HFF-Myc (cell line): ENCODE data around the gene TRIM65.

Source experiments
- DNase-seq: peaks from one replicate; pipeline ENCODE4 v3.0.0-alpha.2; 2011; ENCODE audit warnings: low read depth; ENCODE audit errors: extremely low read depth
- H3K4me3 ChIP-seq: replicated peaks from 2 replicates; pipeline ENCODE4 v1.5.1; 2011; ENCODE audit warnings: low read depth, mild to moderate bottlenecking, control low read depth, low read length
- CTCF ChIP-seq: IDR thresholded peaks from 2 replicates; pipeline ENCODE4 v1.5.1; 2012; ENCODE audit warnings: mild to moderate bottlenecking, low read depth, low read length, control low read depth; ENCODE audit errors: missing control alignments

The TRIM65 gene

DNA sequence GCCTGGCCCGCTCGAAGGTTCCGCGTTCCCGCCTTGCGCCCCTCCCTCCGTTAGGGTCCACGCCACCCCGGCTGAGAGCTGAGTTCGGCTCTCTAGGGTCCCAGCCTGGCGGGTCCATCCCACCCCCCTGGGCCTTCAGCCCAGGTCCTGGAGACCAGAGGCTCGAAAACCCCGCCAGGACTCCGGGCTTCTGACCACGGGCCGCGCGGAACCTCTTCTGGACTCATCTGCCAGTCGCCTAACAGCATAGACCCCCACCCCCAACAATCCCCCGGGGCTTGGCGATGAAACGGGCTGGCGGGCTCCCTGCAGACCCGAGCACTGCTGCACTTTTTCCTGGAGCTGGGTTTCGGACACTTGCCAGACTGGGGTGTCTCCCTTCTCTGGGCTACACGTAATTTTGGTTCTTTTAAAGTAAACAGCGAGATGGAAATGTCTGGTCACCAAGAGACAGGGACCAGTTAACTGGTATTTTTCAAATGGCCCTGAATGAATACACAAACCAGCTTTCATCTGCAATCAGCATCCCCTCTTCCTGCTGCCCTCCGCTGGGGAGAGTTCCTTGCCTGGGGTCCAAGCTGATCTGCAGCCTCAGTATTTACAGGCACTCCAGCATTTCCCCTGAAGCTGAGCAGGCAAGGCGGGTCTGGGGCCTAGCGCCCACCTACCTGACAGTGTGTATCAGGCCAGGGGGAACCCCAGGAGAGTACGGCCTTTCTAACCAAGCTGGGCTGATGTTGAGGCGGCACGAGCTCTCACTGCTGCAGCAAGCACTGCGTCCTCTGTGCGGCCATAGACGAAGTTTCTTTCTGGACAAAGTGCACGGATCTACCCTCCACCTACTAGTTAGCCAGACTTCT lies 639 bp upstream of the TRIM65 start:
- no peak for DNase-seq
- TF ChIP-seq CTCF: no peak
- H3K4me3 ChIP-seq: peak overlapping the region; percentile 74

DNA sequence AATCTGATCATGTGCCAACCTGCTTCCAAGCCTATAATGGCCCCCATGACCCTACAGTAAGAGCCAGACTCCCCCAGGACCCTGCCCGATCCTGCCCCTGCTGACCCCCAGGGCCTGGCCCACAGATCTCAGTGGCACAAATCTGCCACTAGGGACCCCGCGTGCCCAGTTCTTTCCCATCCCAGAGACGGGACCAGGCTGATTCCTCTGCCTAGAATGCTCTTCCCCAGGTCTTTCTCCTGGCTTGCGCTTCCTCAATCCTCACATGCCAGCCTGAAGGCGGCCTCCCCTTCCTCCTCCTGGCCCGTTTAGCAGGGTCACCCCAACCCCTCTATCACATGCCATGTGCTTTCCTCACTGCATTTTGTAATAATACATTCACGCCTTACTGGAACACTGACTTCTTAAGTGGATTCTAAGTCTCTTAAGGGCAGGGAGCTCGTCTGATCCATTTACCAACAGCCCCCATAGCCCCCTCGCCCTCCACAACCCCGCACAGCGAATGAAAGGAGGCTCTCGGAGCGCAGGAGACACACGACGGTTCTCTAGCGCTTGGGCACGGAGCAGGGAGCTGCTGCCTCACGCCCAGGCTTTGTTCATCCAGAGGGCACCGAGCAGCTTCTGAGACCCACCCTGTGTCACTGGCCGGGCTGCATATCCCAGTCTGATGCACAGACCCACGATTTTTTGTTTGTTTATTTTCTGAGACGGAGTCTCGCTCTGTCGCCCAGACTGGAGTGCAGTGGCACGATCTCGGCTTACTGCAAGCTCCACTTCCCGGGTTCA lies 1.2 kb downstream of the TRIM65 start:
- TF ChIP-seq CTCF: peak; percentile 55
- H3K4me3 ChIP-seq: peak overlapping the region; percentile 74
- DNase-seq: no peak

- no peak for DNase-seq
- H3K4me3 ChIP-seq: peak overlapping the region; percentile 74
- no peak for TF ChIP-seq CTCF
Measured at GRCh38 chr17:75894049-75894733, 2.6 kb downstream of the TRIM65 start.

- no peak overlapping the region for H3K4me3 ChIP-seq
- DNase-seq: no peak
- TF ChIP-seq CTCF: no peak
Measured at GRCh38 chr17:75893305-75894048, 3.3 kb downstream of the TRIM65 start.

GRCh38 chr17:75892556-75893224 lies 4.1 kb downstream of the TRIM65 start:
- no peak overlapping the region for H3K4me3 ChIP-seq
- no peak for TF ChIP-seq CTCF
- no peak for DNase-seq
